ENCODE measurements around the gene SGCG.

Gene SGCG

DNA sequence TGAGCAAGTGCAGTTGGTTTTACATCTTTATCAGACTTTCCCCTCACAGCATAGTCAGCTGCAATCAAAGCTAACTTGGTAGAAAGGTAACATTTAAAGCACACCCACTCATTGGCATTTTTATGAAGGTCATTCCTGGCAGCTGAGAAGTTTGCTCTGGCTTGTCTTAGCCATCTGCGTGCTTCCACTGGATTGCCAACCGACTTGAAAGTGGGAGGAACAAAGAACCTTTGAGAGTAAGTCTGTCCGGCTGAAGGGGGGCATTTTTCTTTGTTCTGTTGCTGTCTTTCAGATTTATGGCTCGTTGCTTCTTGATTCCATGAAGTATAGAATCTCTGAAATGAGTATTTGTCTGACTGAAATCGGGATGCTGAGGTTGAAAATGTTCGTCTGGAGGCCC lies 149.6 kb downstream of the SGCG start:
- DNase-seq (ENCODE audit: low read depth in 2 of 2) = no peak

DNA sequence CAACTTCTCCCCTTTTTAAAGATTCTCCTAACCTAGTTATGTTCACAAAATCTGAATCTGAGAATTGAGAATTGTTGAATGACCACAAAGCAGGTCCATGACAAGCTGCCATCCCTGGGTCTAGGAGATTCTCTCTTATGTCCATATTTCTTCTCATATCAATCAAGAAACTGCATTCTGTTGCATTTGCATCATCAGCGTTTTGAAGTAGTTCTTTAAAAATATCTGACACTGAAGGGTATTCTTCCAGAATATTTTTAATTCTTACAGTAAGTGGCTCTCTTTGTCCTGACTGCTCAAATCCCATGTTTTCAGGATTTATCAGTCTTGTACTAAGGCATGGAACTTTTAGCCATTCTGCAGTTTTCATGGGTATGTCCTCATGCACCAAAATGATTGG lies 158.4 kb downstream of the SGCG start:
- no peak for DNase-seq (ENCODE audit: low read depth in 2 of 2)

DNA sequence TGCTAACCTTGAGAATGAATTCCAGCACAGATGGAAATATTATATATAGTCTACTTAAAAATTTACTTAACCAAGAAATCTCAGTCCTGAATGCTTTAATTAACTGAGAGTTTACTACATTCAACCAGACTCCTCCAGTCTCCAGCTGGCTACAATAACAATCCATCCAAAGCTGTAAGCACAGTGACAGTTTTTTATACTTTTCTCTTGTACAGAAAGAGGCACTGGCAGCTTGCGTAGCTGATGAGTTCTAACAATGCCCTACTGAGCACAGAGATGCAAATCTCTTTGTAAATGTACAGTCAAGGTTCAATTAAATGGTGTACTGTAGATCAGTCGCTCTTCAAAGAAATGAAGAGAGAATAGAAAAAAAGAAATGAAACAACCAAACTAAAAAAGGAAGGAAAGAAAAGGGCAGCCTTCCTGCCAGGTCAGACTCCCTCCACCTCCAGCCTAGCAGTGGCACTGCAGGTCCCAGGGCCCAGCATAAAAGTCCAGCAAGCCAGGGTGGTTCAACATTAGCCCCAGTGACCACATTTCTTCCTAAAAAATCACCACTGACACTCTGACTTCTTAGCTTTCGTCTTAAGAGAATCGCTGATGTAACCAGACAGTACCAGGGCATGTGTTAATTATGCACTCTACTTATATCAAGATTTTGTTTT lies 164.3 kb downstream of the SGCG start:
- DNase-seq (ENCODE audit: low read depth in 2 of 2) = no peak

DNA sequence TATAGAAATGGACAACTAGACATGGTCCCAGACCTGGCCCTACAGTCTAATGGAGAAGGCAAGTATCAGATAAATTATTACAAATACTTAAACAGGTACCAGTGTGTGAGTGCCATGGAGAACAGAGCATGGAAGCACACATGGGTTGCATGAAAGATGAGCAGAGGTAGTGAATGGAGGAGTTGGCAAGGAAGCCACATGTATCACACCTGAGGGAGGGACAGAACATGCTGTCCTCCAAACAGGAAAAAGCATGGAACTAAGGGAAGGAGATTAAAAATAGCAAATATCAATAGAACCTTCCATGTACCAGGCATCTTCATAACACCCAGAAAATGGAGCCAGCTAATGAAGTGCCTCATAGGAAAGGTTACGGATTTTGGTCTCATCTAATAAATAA lies 166.8 kb downstream of the SGCG start:
- DNase-seq (ENCODE audit: low read depth in 2 of 2) = no peak

DNA sequence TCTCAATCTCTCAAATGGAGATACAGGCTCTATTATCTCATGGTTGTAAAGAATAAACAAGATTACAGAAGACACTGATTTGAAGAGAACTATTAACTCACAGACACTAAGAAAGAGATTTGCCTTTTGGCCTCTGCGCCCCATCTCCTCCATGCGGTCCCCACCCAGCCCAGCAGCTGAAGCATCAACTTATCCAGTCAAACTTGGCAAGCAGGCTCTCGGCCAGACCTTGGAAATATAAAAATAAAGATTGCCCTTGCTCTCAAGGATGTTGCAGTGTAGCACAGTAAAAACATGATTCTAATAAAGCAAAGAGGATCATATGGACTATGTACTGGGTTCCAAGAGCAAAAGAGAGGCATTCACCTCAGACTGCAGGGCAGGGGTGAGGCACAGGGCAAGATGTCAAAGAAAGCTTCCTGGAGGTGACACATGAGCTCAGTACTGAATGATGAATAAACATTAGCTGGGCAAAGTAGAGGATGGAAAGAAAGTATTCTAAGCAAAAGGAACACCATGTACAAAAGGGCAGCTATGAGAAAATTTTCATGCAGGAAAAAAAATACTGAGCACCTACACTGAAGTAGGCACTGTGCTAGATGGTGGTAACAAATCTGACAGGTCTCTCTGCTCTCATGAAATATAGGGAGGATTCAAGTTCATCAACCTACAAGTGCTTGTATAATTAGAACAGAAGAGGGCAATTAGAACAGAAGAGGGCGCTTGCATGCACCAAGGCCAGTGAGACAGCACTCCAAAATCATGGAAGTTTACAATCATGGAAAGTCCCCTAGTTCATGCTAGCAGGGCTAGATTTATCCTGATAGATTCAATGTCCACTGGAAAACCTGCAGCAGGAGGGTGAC lies 167.7 kb downstream of the SGCG start:
- DNase-seq (ENCODE audit: low read depth in 2 of 2) = no peak

DNA sequence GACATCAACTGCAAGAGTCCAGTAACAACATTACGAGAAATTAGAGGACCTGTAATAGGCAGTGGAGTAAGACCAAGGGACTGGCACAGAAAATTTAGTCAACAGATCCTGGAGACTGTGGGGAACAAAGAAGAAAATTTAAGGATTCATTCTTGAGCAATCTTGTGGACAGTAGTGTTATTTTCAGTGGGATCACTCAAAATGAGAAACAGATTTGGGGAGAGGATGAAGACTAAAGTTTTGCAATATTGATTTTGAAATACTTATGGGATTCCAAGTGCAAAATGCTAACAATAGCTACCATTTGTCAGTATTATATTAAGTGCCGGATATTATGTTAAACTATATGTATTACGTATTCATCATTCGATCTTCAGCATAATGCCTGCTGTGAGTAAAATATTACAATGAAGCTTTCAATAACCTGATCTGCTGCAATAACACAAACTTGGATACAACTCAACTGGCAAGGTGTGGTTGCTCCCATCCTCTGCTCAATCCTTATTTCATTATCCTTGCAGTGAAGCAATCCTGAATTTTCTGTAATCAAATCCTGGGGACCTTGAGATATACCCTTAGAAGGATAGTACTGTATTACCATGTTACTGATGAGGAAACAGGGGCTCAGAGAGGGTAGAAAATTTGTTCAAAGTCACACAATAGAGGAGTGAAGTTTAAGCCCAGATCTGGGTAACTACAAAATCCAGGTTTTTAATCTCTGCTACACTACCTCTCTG lies 168.6 kb downstream of the SGCG start:
- DNase-seq (ENCODE audit: low read depth in 2 of 2) = no peak

DNA sequence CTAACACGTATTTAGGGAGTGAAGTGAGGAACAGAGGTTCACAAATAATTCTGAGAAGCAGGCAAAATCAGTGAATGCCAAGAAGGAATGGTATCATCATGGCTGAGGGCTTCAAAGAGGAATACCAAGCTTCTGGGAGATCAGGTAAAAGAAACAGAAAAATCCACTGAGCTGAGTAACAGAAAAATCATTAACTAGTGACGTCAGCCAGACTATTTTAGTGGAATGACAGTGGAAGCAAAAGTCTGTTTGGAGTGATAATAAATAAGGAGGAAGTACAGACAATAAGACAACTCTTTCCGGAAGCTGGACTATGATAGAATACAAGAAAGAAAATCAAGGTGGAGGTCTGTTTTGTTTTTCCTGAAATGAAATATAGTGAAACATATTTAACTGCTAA lies 169.2 kb downstream of the SGCG start:
- no peak for DNase-seq (ENCODE audit: low read depth in 2 of 2)

DNA sequence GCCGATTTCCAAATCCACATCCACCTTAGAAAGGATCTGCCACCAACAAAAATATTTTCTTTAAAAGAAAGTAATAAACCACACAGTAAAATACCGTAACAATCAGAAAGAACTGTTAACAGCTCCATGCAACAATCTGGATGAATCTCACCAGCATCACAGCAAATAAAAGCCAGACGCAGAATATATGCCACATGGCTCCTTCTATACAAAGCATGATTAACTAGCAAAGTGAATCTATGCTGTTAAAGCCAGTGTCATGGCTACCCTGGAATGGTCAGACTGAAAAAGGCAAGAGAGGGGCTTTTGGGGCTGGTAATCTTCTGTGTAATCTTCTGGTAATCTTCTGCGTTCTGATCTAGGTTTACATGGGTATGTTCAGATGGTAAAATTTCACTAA lies 171.4 kb downstream of the SGCG start:
- DNase-seq (ENCODE audit: low read depth in 2 of 2) = no peak

DNA sequence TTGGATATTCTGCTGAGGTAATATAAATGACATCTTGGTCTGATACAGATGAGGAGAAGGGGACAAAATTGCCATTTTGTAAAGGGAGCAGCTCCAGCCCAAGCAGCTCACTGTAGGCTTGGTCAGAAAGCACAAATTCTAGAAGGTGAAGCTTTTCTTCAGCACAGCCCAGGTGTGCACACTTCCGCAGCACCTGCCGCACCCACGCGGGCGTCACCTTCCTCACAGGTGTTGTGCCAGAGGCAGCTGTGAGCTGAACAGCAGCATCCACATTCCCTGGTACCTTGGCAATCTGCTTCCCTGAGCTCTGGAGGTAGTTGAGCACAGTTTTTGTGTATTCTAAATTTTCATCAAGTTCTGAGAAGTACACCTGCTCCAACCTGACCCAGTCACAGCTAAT lies 173.7 kb downstream of the SGCG start:
- DNase-seq (ENCODE audit: low read depth in 2 of 2) = no peak

DNA sequence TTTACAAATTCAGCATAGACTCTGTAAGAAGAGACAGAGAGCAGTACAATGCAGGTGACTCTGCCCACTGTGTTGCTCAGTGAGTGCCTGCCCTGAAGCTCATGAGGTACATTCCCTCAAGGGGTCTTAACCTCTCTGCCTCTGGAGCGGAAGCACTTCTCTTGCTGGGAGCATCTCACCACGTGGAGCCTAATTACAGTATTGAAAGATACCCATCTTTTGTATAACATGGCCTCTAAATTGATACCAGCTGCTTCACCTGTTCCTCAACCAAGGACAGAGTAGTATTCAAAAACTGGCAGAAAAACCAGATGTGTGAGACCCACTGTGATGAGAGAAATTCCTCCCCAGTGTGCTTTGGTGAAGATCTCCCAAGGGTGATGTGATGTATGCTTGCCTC lies 175.6 kb downstream of the SGCG start:
- DNase-seq (ENCODE audit: low read depth in 2 of 2) = no peak

DNA sequence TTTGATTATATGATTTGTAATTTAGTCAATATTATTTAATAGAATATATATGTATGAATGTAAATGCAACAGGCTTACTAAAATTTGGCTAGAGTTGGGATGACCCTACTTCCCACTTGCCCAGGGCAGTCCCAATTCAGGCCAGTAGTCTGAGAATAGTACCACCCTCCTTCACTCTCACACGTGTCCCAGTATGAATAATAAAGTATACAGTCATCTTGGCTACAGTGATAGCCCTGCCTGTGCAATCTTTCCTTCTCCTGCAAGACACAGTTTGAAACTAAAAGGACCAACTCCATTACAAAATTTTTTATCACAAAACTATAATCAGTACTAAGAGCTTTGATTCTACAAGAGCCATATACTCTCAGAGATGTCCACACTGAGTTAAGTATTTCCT lies 176.6 kb downstream of the SGCG start:
- DNase-seq (ENCODE audit: low read depth in 2 of 2) = no peak

DNA sequence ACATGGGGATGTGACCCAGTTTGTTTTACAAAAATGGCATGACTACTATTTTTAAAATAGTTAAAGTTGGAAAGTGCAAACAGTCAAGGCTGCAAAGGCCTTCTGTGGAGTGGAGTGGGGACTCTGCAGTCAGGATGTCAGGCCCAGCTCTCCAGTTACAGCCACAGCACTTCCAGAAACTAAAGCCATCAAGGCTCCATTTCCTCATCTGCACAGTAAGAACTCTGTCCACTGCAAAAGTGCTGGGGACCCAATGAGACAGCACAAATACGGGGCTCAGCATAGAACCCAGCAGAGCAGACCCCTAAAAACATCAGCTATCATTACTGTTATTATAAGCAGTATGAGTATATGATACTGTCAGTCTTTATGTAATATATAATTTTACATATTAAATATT lies 179.1 kb downstream of the SGCG start:
- DNase-seq (ENCODE audit: low read depth in 2 of 2) = no peak

DNA sequence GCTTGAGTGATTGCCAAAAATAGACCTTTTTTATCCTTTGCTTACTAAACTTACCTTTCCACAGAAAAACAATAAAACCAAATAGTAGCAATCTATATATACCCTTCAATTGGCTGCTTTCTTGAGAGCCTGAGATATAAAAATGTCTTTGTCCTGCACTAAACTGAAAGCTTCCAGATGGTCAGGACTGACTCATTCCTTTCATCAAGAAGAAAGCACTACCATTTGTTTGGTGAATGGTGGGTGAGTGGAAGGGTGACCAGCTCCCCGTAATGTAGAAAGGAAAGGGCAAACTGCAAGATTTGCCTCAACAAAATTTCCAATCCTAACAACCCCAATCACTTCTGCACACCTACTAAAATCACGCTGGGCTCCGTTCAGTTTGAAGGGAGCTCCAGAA lies 184.9 kb downstream of the SGCG start:
- no peak for DNase-seq (ENCODE audit: low read depth in 2 of 2)

DNA sequence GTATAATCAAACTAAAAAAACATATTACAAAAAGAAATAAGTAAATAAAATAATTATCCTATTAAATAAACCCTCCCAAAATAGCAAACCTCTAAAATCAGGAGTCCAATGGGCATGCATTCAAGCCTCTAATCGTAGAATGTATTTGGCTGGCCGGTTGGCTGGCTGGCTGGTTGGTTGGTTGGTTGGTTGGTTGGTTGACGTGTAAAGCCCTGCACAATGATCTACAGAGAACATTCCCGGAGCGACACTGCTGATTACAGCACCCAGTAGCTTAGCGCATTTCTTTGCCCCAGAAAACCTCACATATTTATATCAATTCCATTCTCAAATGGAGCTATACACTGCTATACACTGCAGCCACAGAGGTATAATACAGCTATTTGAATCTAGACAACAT lies 187.1 kb downstream of the SGCG start:
- DNase-seq (ENCODE audit: low read depth in 2 of 2) = no peak

DNA sequence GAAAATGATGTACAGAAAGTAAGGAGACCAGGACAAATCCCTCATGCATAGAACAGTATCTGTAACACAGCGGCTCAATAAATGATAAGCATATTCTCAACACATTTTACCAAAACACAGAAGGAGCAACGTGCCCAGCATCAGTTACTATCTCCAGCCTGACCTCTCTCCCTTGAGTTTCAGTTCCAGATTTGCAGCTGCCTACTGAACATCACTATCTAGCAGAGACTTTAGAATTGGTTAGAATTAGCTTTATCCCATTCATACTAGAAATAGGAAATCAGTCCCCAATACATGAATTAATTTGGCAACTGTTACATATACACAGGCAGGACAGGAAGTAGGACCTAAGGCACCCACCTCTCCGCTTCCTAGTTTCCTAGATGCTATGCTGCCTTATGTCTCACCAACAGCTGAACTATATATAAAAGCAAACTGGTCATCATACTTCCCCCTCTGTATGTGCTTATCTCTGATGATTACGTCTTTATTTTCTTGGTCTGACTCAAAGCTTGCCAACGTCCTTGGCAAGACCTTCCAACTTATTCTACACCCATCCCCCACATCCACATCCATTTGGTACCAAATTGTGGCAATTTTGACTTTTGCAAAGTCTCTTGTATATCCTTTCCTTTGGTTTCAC lies 191.6 kb downstream of the SGCG start:
- no peak for DNase-seq (ENCODE audit: low read depth in 2 of 2)

Measured in stimulated activated CD8-positive, alpha-beta memory T cell treated with anti-CD3 and anti-CD28 coated beads, Interleukin-2, amount 100 ng/mL, for 1 hour (primary cell).